ENCODE data around the gene SORD. TPM values are rescaled to one million over a fixed set of nuclear protein-coding genes. Genes with fewer than 3 reads are reported as not detected.

Gene SORD
- total RNA-seq, 1 donor from 2014 or later, result 9.4 TPM

GRCh38 chr15:45116482-45117307 lies 93.7 kb downstream of the SORD start:
- DNase-seq (ENCODE audit: low spot score), result no peak

GRCh38 chr15:45117308-45118130 lies 94.5 kb downstream of the SORD start:
- DNase-seq (ENCODE audit: low spot score), result no peak

- peak; percentile 96 for DNase-seq (ENCODE audit: low spot score)
Measured at GRCh38 chr15:45118131-45118588, 95.2 kb downstream of the SORD start.

GRCh38 chr15:45118996-45119395 lies 96.0 kb downstream of the SORD start:
- DNase-seq (ENCODE audit: low spot score), result no peak

GRCh38 chr15:45120081-45120972 lies 97.3 kb downstream of the SORD start:
- no peak for DNase-seq (ENCODE audit: low spot score)

GRCh38 chr15:45121020-45121419 lies 98.0 kb downstream of the SORD start:
- no peak for DNase-seq (ENCODE audit: low spot score)

GRCh38 chr15:45121706-45122417 lies 98.9 kb downstream of the SORD start:
- peak; percentile 47 for DNase-seq (ENCODE audit: low spot score)

GRCh38 chr15:45122719-45123118 lies 99.7 kb downstream of the SORD start:
- DNase-seq (ENCODE audit: low spot score), result no peak

GRCh38 chr15:45123397-45123796 lies 100.4 kb downstream of the SORD start:
- DNase-seq (ENCODE audit: low spot score), result no peak

- no peak for DNase-seq (ENCODE audit: low spot score)
Measured at GRCh38 chr15:45126535-45127158, 103.7 kb downstream of the SORD start.

Other genes with a start within 250 kb of the SORD start
- 2.6 TPM for gene TERB2, start 66.5 kb upstream of the SORD start, total RNA-seq (ENCODE audit: insufficient read depth, low replicate concordance)
- gene DUOX2, start 91.0 kb downstream of the SORD start, total RNA-seq (ENCODE audit: insufficient read depth, low replicate concordance), result 1.2 TPM
- 3.9 TPM for gene DUOXA2, start 91.1 kb downstream of the SORD start, total RNA-seq (ENCODE audit: insufficient read depth, low replicate concordance)
- 3.1 TPM for gene DUOXA1, start 106.7 kb downstream of the SORD start, total RNA-seq (ENCODE audit: insufficient read depth, low replicate concordance)
- gene DUOX1, start 106.8 kb downstream of the SORD start, total RNA-seq (ENCODE audit: insufficient read depth, low replicate concordance), result 5.8 TPM
- 24.1 TPM for gene SHF, start 164.8 kb downstream of the SORD start, total RNA-seq (ENCODE audit: insufficient read depth, low replicate concordance)
- gene SLC28A2, start 229.0 kb downstream of the SORD start, total RNA-seq (ENCODE audit: insufficient read depth, low replicate concordance), result not detected